ENCODE results near the gene URI1.

Gene URI1

DNA sequence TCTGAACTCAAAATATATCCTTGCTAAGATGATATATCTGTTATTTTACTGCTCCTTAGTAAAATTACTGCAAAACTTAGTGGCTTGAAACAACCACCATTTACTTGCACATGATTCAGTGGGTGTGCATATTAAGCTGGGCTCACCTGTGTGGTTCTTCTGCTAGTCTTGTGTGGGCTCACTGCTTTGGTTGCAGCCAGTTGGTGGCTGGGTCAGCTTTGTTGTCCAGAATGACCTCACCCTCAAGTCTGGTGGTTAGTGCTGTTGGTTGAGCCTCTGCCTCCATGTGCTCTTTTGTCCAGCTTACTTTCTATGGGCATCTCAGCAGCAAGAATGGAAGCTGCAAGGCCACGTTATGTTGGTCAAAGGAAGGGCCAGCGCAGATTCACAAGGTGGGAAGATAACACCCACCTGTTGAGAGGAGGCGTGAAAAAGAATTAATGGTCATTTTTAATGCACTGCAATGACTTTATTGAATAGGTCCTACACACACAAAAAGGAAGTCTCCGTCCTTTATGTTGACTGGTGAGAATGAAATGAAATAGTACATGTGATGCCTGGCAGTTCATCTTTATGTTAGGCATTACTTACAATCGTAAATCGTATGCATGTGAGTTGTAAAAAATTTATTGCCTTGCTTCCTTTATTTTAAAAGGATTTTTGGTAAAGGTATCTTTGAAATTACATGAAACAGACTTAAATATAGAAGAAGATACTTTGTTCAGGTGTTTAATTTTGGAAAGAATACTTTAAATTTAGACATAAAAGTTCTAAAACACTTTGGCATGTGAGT lies 34.3 kb downstream of the URI1 start:
- no peak for DNase-seq

DNA sequence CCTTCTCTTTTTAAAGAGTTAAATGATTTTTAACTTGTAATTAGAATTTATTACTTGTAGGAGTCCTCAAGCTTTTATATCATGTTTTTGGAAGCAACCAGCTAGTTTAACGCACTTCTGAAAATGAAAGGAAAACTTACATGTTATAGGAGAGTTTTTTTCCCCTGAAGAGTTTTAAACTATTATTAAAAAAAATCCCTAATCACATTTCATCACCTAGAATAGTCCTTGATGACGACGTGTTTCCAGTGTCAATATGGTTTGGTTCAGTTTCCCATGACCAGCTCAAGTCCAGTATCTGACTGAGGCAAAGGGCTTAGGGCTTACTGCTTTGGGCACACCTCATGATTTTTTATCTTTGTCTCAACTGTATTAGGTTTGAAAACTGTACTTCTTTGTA lies 36.0 kb downstream of the URI1 start:
- DNase-seq = no peak

DNA sequence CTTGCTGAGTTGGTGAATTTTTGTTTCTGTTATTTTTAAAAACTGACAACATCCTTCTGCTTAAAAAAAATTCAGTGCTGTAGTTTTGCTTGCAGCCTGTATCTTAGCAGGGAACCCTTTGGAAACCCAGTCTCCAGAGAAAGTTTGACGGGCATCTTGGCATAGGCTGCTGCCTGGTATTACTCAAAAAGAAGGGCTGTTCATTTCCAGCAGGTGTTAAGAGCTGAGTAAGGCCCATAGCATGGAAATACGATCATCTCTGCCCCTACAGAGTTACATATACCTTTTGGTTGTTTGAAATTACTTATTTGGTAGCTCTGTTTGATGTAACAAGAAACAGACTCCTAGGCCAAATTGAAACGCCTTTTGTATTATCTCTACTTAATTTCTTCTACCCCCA lies 41.5 kb downstream of the URI1 start:
- DNase-seq = no peak

DNA sequence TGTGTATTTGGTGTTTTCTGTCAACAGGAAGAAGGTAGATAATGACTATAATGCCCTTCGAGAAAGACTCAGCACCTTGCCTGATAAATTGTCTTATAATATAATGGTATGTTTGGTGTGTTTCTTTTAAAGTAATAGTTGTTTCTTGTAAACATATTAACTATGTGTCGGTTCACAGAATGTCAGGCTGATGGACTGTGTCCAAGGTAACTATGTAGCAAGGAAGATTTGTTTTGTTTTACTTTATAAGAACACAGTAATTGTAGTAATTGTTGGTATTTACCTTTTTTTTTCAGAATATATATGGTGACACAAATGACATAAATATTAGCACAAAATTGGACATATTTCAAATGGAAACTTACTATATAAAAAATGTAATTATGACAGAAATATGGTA lies 43.2 kb downstream of the URI1 start:
- DNase-seq = no peak

DNA sequence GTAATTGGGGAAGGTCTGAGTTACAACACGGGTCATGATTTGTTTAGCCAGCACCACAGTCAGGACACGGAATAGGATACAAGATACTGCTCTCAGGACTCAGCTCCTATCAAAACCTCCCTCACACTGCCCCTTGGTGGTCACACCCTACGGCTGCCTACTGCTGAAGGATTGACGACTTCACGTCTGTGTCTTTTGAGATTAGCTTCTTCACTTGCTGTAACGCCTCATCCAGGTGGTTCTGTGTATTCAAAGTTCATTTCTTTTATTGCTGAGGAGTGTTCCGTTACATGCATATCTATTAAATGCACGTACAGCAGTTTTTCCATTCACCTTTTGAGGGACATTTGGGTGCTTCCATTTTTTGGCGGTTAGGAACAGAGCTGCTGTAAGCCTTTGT lies 46.3 kb downstream of the URI1 start:
- no peak for DNase-seq

DNA sequence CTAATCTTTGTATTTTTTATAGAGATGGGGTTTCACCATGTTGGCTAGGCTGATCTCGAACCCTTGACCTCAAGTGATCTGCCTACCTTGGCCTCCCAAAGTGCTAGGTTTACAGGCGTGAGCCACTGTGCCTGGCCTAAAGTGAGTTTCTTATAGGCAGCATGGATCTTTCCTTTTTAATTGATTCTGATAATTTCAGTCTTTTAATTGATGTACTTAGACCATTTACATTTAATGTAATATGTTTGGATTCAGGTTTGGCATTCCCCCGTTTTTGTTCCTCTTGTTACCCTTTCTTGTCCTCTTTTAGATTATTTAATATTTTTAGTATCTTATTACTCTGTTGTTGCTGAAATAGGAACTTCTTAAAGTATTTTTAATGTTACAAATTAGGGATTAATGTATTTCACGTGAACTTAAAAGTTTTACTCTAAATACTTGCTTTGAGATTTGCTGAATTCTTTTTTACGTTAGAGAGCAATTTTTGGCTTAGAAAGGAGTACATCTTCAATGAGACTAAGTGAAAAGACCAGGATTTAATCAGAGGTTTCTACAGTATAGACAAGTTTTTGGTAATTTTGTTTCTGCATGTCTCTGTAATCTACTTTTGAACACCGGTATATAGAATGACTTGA lies 50.3 kb downstream of the URI1 start:
- DNase-seq = no peak

DNA sequence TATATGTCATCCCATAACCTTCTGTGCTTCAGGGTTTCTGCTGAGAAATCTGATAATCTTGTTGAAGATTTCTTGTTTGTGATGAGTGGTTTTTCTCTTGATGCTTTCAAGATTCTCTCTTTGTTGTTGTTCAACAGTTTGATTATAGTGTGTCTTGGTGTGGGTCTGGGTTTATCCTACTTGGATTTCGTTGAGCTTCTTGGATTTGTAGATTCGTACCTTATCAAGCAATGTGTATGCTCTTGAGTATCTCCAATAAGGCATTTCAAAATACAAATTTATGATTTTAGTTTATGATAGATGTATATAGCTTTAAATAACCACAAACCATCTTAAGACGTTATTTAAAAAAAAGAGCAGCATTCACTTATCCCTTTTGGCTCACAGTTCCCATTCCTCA lies 57.5 kb downstream of the URI1 start:
- no peak for DNase-seq

DNA sequence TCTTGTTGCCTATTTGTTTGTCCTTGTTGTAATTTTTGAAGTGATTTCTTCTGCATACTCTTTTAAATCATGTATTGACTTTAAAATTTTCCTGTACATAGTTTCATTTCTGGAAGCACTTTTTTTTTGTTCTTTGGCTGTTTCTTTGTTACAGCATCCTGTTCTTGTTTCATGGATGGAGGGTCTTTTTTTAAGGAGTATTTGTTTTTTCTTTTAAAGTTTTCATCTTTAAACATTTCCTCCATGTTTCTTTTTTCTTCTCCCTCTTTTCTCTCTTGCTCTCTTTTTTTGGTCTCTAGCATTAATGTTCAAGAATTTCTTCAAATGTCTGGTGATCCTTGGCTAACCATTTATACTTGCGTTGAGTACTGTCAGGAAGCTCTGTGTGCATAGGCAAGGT lies 58.8 kb downstream of the URI1 start:
- no peak for DNase-seq

DNA sequence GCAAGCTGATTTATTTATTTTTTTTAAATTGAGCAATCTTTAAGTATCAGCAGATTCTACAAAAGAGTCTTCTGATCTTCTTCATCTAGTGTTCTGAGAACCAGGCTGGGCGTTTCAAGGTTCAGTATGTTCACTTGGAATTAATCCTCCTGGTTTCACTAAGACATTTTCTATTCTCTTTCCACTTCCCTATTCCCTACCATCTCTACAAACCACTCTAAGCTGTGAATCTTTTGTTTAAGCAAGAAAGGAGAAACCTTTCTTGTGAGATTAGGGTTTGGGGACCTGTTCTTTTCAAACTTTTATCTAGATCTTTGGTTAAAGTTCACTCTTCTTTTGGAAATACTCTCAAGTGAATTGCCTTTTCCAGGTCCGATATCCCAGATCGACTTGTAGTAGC lies 59.3 kb downstream of the URI1 start:
- no peak for DNase-seq

DNA sequence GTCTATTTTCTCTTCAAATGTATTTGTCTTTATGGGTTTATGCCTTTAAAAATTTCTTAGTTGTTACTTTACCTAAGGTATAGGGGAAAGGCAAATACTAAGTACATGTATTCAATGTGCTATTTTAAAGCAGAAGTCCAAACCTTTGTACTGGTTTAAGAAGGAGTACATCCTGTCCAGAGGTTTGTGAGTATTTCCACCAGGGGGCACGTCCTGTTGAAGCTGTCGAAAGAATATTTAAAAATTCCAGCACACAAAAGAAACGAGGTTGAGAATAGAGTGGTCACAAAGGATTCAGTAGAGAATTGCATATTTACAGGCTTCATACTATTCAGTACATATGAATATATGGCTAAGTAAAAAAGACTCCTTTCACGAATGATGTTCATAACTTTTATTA lies 59.8 kb downstream of the URI1 start:
- DNase-seq = no peak

DNA sequence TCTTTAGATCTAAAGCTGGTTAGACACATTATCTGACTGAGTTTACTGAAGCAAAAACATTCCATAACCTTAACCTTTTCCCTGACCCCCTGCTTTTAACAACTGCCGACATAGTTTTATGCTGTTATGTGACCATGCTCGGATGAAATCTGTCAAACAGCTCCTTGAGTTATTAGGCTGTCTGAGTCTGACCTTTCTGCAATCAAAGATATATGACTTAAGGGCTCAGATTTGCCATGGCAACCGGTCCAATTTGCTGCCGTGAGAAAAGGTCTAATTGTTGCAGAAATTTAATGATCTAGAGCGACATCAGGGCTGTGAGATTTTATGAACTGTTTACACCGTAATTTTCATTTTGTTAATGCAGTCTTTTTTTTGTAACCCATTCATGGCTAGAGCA lies 61.8 kb downstream of the URI1 start:
- no peak for DNase-seq

DNA sequence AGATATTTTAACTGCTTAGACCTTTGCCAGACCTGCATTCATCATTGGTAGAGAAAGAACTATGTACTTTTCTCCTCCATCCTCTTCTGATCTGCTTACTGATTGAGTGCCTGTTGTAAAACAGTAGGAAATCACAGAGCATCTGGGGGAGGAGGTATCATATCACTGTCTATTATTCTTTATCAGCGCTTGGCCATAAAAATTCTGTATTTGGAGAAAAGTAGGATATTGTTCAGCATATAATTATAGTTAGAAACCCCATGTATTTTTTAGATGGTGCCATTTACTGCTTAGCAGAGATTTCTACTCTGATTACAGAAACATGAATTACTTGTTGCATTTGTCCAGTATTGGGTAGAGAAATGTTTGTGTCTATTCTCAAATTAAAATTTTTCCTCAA lies 62.4 kb downstream of the URI1 start:
- DNase-seq = no peak

DNA sequence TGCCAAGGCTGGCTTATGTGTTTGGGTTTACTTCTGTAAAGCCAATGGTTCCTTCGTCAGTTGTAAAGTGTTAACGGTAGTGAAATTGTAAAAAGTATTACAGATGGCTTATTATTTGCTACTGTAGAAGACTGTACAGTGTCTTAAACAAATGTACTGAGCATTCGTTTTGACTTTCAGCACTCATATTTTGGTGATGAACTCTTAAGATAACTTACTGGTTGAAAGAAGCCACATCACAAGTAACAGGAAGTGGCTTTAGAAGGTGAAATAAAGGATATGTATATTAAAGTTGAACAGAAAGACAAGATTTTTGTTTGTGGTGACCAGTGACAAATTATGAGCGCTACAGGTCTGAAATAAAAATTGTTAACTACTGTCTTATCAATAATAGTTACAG lies 64.2 kb downstream of the URI1 start:
- no peak for DNase-seq

DNA sequence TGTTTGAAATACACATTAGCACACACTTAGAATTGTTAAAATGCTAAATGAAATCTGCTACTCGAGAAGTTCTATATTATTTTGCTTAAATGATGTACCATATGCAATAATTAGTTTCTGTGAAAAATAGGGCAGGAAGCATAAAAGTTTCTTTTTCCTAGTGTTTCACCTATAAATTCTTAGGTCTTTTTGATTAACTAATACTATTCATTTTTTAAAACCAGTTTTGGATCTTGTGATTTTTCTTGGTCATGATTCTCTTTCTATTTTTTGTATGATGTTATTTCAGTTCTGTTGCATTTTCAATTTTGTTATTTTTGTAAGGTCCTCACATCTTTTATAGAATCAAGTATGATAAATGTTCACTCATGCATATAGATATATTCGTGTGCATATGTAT lies 66.1 kb downstream of the URI1 start:
- DNase-seq = no peak

DNA sequence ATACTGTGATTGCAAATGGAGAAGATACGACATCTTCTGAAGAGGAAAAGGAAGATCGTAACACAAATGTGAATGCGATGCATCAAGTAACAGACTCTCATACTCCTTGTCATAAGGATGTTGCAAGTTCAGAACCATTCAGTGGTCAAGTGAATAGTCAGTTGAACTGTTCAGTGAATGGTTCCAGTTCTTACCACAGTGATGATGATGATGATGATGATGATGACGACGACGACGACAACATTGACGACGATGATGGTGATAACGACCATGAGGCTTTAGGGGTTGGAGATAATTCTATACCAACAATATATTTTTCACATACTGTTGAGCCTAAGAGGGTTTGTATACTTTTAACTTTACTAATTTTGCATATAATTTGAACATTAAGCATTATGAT lies 67.0 kb downstream of the URI1 start:
- no peak for DNase-seq

DNA sequence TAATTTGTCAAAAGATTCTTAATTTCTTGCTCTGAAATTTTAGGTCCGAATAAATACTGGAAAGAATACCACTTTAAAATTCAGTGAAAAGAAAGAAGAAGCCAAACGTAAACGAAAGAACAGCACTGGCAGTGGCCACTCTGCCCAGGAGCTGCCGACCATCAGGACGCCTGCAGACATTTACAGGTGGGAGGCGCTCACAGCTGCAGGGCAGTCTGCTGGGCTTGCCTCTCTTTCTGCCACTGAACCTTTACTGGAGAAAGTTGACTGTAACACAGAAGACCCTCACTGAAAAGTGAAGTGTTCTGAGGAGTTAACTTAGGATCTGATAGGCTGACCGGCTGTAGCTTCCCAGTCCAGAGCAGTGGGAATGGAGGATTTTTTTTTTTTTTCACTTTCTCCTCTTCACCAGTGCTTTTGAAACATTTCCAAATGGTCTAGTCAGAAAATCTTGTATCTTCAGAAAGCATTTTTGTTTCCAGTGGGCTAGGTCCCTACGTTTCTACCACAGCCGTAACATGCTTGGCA lies 69.1 kb downstream of the URI1 start:
- no peak for DNase-seq

DNA sequence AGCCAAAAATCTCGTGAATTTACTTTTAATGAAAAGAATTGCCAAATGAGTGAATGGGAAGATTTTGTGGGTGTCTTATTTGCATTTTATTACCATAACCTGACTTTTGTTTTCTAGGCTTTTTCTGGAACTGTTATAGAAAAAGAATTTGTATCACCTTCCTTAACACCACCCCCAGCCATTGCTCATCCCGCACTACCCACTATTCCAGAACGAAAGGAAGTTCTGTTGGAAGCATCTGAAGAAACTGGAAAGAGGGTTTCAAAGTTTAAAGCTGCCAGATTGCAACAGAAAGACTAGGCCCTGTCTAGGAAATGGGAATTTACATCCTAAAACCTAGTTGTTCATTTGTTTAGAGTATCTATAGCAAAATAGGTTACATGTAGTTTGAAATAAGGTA lies 72.7 kb downstream of the URI1 start:
- DNase-seq = no peak

DNA sequence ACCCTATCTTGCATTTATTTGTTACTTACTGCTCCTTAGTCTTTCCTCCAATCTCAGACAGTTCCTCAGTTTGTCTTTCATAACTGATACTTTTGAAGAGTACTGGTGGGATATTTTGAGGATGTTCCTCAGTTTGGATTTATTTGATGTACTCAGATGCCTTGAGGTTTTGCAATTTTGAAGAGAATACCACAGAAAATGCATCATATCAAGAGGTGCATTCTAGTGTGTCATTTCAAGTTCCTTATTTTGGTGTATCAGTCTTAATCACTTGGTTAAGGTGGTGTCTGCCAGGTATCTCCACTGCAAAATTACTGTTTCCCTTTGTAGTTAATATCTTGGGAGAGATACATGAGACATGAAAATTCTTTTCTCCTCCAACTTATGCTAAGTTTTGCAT lies 75.1 kb downstream of the URI1 start:
- DNase-seq = no peak

DNA sequence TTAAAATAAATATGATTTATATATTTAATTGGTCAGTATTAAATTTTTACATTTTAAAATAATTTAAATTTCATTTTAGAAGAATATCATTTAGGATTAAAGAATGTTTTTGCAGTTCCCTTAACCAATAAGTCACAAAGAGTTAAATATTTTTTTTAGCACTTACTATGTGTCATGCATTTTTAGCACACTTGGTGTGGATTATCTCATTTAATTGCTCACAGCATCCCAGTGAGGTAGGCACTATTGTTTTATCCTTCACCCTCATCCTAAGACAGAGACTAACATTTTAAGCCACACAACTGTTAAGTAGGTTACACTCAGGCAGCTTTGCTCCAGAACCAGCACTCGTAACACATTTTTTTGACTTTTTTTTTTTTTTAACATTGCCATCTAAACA lies 78.2 kb downstream of the URI1 start:
- DNase-seq = no peak

DNA sequence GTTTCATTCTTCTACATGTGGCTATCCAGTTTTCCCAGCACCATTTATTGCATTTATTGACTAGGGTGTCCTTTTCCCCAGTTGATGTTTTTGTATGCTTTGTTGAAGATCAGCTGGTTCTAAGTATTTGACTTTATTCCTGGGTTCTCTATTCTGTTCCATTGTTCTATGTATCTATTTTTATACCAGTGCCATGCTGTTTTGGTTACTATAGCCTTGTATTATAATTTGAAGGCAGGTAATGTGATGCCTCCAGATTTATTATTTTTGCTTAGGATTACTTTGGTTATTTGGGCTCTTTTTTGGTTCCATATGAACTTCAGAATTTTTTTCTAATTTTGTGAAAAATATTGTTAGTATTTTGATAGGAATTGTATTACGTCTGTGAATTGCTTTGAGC lies 80.6 kb downstream of the URI1 start:
- DNase-seq = no peak

DNA sequence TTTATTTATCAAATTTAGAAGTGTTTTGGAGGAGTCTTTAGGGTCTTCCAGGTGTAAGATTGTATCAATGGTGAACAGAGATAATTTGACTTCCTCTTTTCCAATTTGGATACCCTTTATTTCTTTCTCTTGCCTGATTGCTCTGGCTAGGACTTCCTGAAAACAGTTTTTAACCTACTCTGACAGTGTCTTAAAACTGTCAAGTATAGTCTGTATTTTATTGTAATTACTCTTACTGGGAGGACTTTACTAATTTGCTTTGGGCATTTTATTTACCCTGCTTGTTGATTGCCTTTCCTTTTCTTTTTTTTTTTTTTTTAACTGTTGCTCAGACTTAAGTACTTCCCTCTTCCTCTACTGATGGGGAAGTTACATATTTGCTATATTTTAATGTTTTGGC lies 81.3 kb downstream of the URI1 start:
- DNase-seq = no peak

DNA sequence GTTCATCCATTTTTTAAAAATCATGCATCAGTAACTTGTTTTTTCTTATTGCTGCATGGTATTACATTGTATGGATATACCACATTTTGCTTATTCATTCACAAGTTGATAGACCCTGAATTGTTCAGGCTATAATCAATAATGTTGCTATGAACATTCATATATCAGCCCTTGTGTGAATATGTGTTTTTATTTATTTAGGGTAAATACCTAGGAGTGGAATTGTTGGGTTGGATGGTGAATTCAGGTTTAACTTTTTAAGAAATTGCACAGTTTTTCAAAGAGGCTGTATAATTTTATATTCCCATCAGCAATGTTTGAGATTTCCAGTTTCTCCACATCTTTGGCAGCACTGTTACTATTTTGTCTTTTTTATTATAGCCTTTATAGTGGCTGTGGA lies 82.1 kb downstream of the URI1 start:
- DNase-seq = no peak

DNA sequence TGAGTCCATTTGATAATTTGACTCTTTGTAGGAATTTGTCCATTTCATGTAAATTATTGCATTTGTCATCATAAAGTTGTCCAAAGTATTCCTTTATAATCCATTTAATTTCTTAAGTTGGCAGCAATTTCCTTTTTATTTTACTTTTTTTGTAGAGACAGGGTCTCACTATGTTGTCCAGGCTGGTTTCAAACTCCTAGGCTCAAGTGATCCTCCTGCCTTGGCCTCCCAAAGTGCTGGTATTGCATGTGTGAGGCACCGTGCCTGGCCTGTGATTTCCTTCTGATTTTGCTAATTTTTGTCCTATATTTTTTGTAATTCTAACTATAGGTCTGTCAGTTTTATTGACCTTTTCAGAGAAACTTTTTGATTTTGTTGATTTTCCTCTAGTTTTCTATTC lies 84.9 kb downstream of the URI1 start:
- DNase-seq = no peak

DNA sequence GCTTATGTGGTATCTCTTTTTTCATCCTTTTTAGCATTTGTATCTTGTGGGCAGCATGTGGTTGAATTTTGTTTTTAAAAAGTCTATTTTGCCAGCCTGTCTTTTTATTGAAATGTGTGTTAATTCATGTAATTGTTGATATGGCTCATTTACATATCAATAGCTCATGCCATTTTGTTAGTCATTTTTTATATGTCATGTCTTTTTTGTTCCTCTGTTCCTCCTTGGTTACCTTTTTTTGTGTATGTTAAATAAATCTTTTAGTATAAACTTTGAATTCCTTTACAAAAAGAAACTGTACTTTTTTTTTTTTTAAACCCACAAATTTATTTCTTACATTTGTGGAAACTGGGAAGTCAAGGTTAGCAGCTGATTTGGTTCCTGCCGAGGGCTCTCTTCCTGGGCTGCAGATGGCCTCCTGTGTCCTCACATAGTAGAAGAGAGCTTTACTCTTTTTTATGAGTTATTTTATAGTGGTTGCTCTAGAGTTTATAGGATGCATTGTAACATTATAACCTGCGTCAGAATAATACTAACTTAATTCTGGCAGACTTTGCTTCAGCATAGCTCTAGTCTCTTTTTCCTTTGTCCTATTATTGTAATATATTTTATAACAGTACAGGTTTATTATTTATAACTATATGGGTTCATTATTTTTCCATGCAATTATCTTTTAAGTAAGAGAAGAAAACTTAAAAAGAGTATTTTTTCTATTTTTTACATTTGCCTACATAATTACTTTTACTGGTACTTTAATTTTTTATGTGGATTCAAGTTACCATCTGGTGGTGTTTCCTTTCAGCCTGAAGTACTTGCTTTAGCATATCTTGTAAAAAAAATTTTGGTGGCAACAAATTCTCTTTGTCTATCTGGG lies 86.3 kb downstream of the URI1 start:
- DNase-seq = no peak

All from NCI-H524 treated with DMSO at 0.1 percent for 48 hours (cell line).